ENCODE measurements around the gene DARS2. TPM values are rescaled to one million over a fixed set of nuclear protein-coding genes. Genes with fewer than 3 reads are reported as not detected.

The DARS2 gene
- total RNA-seq, 1 experiment from 2014 or later = 18.3 TPM

DNA sequence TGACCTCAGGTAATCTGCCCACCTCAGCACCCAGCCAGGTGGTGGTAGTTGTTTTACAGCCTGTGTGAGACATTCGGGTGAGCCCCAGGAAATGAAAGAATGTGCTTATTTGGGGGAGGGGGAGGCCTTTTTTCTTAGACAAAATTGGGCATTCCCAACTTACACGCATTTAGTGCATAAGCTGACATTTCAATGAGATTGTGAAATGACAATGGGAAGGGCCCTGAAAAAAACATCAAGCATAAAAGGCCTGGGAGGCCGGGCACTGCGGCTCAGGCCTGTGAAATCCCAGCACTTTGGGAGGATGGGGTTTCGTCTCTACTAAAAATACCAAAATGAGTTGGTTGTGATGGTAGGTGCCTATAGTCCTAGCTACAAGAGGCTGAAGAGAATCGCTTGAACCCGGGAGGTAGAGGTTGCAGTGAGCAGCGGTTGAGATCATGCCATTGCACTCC, 38.3 kb downstream of the DARS2 start:
- Histone ChIP-seq H2AFZ (no peak overlapping the region), H3K4me1 (replicated peaks; ENCODE audit: insufficient read depth) (peaks cover 25% of the 10 kb centered on the region), H3F3A (ENCODE audit: insufficient read depth, low read depth) (peaks cover 82% of the 10 kb centered on the region), H3K36me3 (ENCODE audit: low read depth) (peaks cover 50% of the 10 kb centered on the region), H4K20me1 (ENCODE audit: insufficient read depth) (peaks cover 52% of the 10 kb centered on the region), H3K27ac (peak overlapping the region; percentile 91), H3K4me2 (no peak overlapping the region), H3K27me3 (ENCODE audit: insufficient read depth, low read depth) (no peaks in the 10 kb centered on the region), H3K9me3 (ENCODE audit: insufficient read depth, low read depth) (no peaks in the 10 kb centered on the region), H3K9me2 (ENCODE audit: insufficient read depth) (no peaks in the 10 kb centered on the region), H3K79me2 (ENCODE audit: low read depth) (peaks cover 34% of the 10 kb centered on the region), H3K4me3 (no peak overlapping the region)
- ChIA-PET CTCF (no interaction called here), POLR2A (ENCODE audit: unreplicated experiment) (no interaction called here)
- intact Hi-C loops (cut with micrococcal nuclease; ENCODE audit: unreplicated experiment) = loop anchor here (10.0 kb wide), 2 partner anchors 212 to 1328 kb away; partner anchors contain the start of gene SUCO
- no TSS peak for BruUV-seq (replicated peaks)
- no peak for DNase-seq
- TF ChIP-seq EZH2 (IDR thresholded peaks at IDR 0.05; ENCODE audit: low read depth) = no peak
- TF ChIP-seq, protein P1, sequence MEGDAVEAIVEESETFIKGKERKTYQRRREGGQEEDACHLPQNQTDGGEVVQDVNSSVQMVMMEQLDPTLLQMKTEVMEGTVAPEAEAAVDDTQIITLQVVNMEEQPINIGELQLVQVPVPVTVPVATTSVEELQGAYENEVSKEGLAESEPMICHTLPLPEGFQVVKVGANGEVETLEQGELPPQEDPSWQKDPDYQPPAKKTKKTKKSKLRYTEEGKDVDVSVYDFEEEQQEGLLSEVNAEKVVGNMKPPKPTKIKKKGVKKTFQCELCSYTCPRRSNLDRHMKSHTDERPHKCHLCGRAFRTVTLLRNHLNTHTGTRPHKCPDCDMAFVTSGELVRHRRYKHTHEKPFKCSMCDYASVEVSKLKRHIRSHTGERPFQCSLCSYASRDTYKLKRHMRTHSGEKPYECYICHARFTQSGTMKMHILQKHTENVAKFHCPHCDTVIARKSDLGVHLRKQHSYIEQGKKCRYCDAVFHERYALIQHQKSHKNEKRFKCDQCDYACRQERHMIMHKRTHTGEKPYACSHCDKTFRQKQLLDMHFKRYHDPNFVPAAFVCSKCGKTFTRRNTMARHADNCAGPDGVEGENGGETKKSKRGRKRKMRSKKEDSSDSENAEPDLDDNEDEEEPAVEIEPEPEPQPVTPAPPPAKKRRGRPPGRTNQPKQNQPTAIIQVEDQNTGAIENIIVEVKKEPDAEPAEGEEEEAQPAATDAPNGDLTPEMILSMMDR (conservative IDR thresholded peaks at IDR 0.05) = no peak

GRCh38 chr1:173863224-173864161, 39.0 kb downstream of the DARS2 start:
- peaks cover 34% of the 10 kb centered on the region for H3K79me2 ChIP-seq (ENCODE audit: low read depth)
- TF ChIP-seq, protein P1 (conservative IDR thresholded peaks at IDR 0.05) = no peak
- H4K20me1 ChIP-seq (ENCODE audit: insufficient read depth) = peaks cover 52% of the 10 kb centered on the region
- peaks cover 25% of the 10 kb centered on the region for H3K4me1 ChIP-seq (replicated peaks; ENCODE audit: insufficient read depth)
- DNase-seq = no peak
- peak overlapping the region; percentile 96 for H3K4me2 ChIP-seq
- peak overlapping the region; percentile 91 for H3K27ac ChIP-seq
- H3K9me2 ChIP-seq (ENCODE audit: insufficient read depth) = no peaks in the 10 kb centered on the region
- no peaks in the 10 kb centered on the region for H3K27me3 ChIP-seq (ENCODE audit: insufficient read depth, low read depth)
- peaks cover 49% of the 10 kb centered on the region for H3K36me3 ChIP-seq (ENCODE audit: low read depth)
- no peak overlapping the region for H2AFZ ChIP-seq
- BruUV-seq (replicated peaks) = no TSS peak
- H3K9me3 ChIP-seq (ENCODE audit: insufficient read depth, low read depth) = no peaks in the 10 kb centered on the region
- H3F3A ChIP-seq (ENCODE audit: insufficient read depth, low read depth) = peaks cover 82% of the 10 kb centered on the region
- ChIA-PET CTCF (no interaction called here), POLR2A (ENCODE audit: unreplicated experiment) (interaction anchor here (0.6 to 0.7 kb wide), 4 partner anchors 38 to 356 kb away, joined by 3 to 6 read pairs (median 4); no protein-coding TSS in a partner anchor)
- intact Hi-C loops (cut with micrococcal nuclease; ENCODE audit: unreplicated experiment) = loop anchor here (10.0 kb wide), 2 partner anchors 211 to 1329 kb away; partner anchors contain the start of gene SUCO
- no peak overlapping the region for H3K4me3 ChIP-seq

- peak overlapping the region; percentile 96 for H3K4me2 ChIP-seq
- H3K27me3 ChIP-seq (ENCODE audit: insufficient read depth, low read depth) = no peaks in the 10 kb centered on the region
- H4K20me1 ChIP-seq (ENCODE audit: insufficient read depth) = peaks cover 52% of the 10 kb centered on the region
- peaks cover 27% of the 10 kb centered on the region for H3K4me1 ChIP-seq (replicated peaks; ENCODE audit: insufficient read depth)
- no peaks in the 10 kb centered on the region for H3K9me2 ChIP-seq (ENCODE audit: insufficient read depth)
- H3K9me3 ChIP-seq (ENCODE audit: insufficient read depth, low read depth) = no peaks in the 10 kb centered on the region
- H3K27ac ChIP-seq = peak overlapping the region; percentile 91
- H3F3A ChIP-seq (ENCODE audit: insufficient read depth, low read depth) = peaks cover 82% of the 10 kb centered on the region
- H3K4me3 ChIP-seq = peak overlapping the region; percentile 95
- intact Hi-C loops (cut with micrococcal nuclease; ENCODE audit: unreplicated experiment) = loop anchor here (10.0 kb wide), 2 partner anchors 210 to 1330 kb away; partner anchors contain the start of gene SUCO
- CTCF ChIA-PET = no interaction called here
- TF ChIP-seq, protein P1 (conservative IDR thresholded peaks at IDR 0.05) = no peak
- no peak for TF ChIP-seq EZH2 (IDR thresholded peaks at IDR 0.05; ENCODE audit: low read depth)
- H3K36me3 ChIP-seq (ENCODE audit: low read depth) = peaks cover 49% of the 10 kb centered on the region
- H2AFZ ChIP-seq = no peak overlapping the region
- POLR2A ChIA-PET (ENCODE audit: unreplicated experiment) = interaction anchor here (0.6 to 0.7 kb wide), 4 partner anchors 39 to 355 kb away, joined by 3 to 6 read pairs (median 4); no protein-coding TSS in a partner anchor
- no TSS peak for BruUV-seq (replicated peaks)
- no peak for DNase-seq
- peaks cover 34% of the 10 kb centered on the region for H3K79me2 ChIP-seq (ENCODE audit: low read depth)
Observed at GRCh38 chr1:173864179-173864867, 39.9 kb downstream of the DARS2 start.
